GM11168 (cell line): ENCODE data around the gene WBP1L.
"Not testable (repeated sequence)": the region's sequence is repeated elsewhere in the genome, so short reads cannot be mapped to it uniquely, and the experiment has no call there.

ENCODE experiments used
- in situ Hi-C: fragments of 300-500 bp; cut with MboI; formaldehyde crosslinking; loops from one replicate; pipeline ENCODE4 v1.12.0; 2022; ENCODE audit warnings: low sequenced_read_pairs; ENCODE audit not compliant: unreplicated experiment

WBP1L gene

DNA sequence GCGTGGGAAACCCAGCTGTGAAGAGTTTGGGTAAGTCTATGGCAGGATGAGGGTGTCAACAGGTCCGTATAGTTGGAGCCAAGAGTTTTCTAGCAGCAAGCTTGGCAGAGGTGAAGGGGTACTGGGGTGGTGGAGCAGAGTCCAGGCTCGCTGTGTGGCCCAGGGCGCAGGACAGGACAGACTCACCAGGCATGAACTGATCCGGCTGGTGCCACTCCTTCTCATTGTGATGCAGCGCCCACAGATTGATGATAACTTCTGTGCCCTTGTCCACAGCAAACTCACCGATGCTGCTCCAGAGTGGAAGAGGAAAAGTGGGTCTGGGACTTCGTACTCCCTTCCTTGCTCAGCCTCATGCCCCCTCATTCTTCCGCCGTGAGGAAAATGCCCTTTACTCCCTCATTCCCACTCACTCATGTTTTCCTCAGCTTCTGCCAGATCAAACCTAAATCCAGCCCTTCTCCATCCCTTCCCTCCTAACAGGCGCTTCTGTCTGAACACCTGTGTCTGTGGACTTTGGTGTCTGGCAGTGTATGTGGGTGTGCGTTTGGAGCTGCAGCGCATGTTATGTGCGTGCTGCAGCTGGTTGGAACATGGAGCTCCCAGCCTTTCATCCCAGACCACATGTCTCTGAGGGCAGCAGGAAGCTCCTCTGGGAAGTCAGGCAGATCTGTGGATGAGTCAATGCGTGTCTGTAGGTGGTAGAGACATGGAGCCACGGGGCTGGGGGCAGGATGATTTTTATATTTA lies 87.7 kb downstream of the WBP1L start:
- in situ Hi-C loops = no loop called here

DNA sequence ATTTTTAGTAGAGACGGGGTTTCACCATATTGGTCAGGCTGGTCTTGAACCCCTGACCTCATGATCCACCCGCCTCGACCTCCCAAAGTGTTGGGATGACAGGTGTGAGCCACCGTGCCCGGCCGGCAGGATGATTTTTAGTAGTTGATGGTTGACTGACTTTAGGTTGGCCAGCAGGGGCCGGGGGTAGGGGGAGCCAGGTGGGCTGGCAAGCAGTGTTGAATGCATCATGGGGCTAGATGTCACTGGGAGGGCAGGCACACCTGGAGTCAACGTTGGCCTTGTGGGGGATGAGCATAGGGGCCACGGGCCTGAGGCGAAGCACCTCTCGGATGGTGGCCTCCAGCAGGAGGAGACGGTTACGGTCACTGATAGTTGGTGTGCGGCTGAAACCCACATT lies 88.5 kb downstream of the WBP1L start:
- in situ Hi-C loops = no loop called here

DNA sequence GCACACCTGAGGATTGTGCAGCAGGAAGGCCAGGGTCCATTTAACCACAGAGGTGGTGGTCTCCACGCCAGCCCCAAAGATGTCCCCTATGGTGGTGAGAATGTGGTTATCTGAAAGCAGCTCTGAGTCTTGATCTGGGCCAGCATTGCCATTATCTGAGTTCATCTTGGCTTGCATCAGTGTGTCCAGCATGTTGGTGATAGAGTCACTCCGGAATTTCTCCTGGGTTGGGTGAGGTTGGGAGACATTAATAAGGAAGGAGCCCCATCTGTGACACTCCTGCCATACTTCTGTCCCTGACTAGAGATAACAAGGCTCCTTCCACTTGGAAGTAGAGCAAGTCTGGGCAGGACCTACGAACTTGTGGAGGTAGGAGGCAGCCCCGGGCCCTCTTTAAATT lies 89.2 kb downstream of the WBP1L start:
- in situ Hi-C loops = no loop called here

DNA sequence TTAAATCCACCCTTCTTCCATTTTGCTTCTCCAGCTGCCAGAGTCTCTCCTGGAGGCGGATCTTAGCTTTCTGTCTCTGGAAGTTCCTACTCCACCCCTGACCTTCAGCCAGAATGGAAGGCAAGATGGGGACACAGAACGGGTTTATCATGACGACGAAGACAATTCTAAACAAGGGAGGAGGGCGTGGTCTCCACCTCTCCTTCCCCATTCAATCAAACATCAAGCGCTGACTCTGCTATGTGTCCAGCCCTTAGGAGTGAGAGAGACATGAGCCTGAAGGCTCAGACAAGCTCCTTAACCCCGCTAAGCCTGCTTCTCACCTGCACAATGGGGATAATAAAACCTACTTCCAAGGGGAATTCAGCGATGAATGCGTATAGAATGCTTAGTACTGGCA lies 90.4 kb downstream of the WBP1L start:
- in situ Hi-C loops = no loop called here

DNA sequence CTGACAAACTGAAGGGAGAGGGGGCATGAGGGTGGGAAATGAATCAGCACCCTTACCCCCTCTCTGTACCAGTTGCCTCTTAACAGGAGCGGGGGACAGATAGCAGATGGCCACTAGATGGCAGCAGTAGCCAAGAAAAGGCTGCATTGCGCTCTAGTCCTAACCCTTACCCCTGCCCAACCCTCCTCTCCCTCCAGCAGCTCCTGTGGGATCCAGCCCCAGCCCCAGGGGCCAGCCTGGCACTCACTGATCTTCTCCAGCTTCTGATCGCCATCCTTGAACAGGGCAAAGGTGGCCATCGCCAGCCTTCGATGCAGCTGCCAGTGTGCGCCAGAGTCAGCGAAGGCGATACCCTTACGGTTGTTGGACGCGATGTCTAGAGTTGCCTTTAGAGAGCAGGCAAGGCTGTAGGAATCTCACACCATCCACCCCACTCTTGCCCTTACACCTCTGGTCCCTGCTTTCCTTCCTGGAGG lies 91.3 kb downstream of the WBP1L start:
- in situ Hi-C loops = loop anchor here (5.0 kb wide), 1 partner anchor 62 kb away; no protein-coding TSS in a partner anchor

DNA sequence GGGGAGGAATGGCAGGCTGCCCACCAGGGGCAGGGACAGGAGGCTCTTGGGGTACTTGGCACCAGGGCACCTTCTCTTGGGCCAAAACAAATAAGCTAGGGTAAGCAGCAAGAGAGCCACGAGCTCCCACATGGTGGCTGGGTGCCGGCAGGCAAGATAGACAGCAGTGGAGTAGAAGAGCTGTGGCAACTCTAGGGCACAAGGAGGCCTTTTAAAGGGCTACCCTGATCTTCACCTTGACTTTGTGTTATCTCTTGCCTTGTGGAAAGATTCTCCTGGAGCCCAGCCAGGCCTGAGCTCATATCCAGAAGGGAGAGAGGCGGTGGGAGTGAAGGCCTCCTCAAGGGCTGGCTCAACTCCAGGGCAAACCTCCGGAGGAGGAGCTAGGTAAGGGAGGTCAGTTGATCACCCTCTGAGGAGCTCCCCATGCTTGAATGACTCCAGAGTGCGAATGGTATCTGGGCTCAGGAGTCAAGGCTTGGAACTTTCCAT lies 93.5 kb downstream of the WBP1L start, which contains the start of gene CYP17A1:
CYP17A1 (minus strand) TSS at position 184 of the 492 bp plus-strand sequence; CDS start at position 132, 52 bp downstream.
- in situ Hi-C loops = loop anchor here (5.0 kb wide), 1 partner anchor 60 kb away; no protein-coding TSS in a partner anchor

DNA sequence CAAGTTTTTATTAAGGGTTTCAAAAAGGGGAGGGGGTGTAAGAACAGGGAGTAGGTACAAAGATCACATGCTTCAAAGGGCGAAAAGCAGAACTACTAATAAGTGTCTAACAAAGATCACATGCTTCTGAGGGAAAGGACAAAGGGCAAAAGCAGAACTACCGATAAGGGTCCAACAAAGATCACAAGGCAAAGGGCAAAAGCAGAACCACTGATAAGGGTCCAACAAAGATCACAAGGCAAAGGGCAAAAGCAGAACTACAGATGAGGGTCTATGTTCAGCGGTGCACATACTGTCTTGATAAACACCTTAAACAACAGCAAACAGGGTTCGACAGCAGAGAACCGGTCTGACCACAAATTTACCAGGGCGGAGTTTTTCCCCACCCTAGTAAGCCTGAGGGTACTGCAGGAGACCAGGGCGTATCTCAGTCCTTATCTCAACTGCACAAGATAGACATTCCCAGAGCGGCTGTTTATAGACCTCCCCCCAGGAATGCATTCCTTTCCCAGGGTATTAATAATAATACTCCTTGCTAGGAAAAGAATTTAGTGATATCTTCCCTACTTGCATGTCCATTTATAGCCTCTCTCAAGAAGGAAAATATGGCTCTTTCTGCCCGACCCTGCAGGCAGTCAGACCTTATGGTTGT lies 94.7 kb downstream of the WBP1L start:
- in situ Hi-C loops = loop anchor here (5.0 kb wide), 1 partner anchor 59 kb away; no protein-coding TSS in a partner anchor

DNA sequence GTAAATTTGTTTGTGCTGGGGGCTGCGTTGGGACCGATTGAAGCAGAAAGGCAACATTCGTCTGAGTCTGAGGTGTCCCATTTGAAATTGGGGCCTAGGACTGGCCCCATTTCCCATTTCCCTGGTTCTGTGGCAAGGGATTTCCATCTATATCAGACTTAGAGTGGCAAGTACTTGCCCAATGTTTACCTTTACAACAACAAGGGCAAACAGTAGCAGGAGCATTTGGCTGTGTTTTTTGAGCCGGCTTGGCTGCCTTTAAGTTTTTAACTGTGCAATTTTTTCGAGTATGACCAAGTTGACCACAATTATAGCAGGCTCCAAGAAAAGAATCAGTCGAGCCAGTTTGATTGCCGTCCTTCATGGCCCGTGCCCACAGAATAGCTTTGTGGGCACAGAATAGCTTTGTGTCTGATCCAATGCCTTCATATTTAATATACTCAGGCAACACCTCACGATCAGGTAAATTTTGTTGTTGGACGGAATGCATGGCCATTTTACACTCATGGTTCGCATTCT lies 98.1 kb downstream of the WBP1L start:
- in situ Hi-C loops = no loop called here

DNA sequence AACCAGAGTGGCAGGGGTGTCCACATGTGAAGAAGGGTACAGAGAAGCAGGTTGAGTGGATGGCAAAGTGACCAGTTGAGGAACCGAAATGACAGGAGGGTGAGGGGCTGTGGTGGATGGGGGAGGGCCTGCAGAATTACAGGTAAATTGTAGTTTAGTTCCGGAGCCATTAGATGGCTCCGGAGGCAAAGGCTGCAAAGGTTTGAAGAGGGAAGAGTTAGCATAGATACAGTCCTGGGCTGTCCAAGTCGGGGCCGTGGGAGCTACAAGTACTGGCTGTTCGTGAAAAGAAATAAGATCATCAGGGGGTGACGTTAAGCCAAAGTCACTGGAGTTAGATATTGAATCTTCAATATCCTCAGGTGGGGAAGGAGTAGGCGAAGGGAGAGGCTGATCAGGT lies 99.4 kb downstream of the WBP1L start:
- in situ Hi-C loops = not testable (repeated sequence)

DNA sequence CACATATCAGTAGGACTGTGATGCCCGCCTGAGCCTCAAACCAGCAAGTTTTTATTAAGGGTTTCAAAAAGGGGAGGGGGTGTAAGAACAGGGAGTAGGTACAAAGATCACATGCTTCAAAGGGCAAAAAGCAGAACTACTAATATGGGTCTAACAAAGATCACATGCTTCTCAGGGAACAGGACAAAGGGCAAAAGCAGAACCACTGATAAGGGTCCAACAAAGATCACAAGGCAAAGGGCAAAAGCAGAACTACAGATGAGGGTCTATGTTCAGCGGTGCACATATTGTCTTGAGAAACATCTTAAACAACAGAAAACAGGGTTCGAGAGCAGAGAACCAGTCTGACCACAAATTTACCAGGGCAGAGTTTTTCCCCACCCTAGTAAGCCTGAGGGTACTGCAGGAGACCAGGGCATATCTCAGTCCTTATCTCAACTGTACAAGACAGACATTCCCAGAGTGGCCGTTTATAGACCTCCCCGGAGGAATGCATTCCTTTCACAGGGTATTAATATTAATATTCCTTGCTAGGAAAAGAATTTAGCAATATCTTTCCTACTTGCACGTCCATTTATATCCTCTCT lies 100.5 kb downstream of the WBP1L start:
- in situ Hi-C loops = not testable (repeated sequence)

DNA sequence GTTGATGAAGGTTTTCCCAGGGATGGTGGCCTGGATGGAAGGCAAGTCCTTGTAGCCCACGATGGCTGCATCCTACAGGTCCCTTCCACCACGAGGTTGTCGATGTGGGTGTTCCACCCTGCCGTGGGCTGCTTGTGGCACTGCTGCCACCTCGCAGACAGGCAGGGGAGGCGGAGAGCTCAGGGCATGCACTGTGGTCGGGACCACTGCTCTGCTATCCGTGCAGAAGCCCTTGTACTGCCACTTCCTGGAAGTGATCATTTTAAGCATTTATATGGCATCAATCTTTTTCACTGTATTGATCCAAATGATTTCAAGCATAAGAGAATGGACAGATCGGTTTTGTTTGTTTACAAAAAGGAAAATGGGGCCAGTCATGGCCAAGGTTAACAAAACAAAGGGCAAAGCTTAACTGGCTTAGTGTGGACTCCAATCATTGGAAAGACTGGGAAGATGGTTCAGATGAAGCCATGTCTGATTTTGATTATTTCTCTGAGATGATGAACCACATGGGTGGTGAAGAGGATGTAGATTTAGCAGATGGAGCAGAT lies 101.7 kb downstream of the WBP1L start:
- in situ Hi-C loops = no loop called here

DNA sequence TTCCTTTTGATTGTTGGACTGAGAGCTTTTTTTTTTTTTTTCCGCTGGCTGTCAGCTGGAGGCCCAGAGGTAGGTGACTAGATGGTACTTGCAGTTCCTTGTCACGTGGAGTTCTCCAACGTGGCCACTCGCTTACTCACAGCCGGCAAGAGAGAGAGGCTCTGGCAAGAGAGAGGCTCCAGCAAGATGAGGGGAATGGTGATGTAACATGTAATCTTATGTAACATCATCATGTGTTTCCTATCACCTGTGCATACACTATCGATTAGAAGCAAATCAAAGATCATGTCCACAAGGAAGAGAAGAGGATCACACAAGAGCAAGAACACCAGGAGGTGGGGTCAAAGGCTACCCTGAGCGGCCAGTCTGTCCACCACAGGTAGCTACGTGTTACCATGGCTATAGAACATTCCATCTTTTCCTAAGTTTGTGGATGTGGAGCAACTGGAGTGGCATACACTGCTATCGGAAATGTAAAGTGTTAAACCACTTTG lies 106.3 kb downstream of the WBP1L start:
- in situ Hi-C loops = no loop called here

DNA sequence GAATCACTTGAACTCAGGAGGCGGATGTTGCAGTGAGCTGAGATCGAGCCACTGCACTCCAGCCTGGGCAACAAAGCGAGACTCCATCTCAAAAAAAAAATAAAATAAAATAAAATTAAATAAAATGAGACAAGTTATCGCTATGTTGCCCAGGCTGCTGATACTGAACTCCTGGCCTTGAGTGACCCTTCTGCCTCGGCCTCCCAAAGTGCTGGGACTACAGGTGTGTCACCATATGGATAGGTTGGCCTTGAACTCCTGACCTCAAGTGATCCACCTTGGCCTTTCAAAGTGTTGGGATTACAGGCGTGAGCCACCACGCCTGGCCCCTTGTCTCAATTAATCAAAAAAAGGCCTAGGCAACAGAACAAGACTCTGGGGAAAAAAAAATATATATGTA lies 109.5 kb downstream of the WBP1L start:
- in situ Hi-C loops = not testable (repeated sequence)

DNA sequence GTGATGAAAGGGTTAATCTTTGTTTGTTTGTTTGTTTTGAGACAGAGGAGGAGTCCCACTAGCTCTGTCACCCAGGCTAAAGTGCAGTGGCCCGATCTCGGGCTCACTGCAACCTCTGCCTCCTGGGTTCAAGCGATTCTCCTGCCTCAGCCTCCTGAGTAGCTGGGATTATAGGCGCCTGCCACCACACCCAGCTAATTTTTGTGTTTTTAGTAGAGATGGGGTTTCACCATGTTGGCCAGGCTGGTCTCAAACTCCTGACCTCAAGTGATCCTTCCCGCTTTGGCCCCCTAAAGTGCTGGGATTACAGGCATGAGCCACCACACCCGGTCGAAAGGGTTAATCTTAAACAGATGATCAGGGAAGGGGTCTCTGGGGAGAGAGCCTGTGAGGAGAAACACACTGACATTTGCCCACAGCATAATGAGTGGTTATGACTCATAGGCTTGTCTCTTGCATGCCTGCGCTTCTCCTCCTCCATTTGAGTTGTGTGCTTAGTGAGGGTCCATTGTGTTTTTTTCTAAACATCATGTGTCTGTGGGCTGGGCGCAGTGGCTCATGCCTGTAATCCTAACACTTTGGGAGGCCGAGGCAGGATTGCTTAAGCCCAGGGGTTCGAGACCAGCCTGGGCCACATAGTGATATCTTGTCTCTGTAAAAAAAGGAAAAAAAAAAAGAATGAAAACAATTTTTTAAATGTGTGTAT lies 112.1 kb downstream of the WBP1L start:
- in situ Hi-C loops = not testable (repeated sequence)

DNA sequence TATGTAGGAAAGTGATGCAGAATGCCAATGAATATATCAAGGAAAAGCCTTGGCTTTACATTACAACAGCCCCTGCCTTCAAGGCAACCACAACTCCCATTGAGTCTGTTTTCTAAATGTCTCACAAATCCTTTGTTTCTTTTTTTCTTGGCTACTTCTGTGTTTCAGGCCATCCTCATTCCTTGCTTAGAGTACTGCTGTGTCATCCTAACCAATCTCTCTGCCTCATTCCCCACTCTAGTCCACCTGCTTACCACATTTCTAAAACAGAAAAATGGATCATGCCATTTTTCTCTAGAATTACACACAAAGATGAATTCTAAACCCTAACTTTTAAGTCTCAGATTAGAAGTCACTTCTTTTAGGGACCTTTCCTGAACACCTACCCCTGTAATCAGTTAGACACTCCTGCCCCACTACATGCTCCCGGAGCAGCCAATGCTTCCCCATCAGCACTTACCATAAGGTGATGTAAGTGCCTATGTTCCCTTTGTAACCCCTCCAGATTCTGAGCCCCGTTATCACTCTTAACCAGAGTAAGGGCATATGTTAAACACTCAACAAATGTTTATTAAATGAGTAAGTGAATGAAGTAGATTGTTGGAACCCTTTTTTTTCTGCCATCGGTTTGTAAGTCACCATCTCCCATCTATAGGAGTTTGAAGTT lies 113.1 kb downstream of the WBP1L start:
- in situ Hi-C loops = no loop called here

DNA sequence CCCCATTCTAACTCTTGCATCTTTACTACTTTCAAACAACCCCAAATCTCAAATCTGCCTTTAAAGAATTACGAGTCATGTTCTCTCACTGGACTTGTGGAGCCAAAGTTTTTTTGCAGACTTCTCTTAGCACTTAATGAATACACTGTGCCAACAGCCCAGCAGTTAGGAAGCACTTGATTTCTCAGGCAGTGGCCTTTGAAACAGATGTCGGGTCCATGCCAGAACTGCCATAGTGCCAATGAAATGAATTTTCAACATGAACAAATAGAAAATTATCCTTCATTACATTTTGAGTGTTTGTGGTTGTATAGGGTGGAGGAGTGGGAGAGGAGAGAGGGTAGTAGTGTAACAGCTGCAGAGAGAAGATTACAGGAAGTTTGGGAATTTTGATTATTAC lies 116.2 kb downstream of the WBP1L start:
- in situ Hi-C loops = no loop called here

DNA sequence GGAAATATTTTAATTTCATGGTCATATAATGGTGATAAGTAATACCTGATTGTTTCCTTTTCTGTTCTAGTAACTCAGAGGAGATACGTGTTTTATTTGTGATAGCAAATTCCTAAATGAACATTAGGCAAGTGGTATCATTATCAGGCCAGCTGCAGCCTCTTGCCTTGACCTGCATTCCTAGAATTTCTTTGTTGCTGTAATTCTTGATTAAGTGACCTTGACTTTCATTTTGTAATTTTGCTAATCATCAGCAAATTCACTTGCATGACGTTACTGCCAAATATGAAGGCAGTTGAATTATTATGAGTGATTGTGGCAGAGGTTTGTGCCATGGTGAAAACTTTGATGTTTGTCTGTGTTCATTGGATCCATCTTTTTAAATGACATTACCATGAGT lies 119.9 kb downstream of the WBP1L start:
- in situ Hi-C loops = no loop called here

DNA sequence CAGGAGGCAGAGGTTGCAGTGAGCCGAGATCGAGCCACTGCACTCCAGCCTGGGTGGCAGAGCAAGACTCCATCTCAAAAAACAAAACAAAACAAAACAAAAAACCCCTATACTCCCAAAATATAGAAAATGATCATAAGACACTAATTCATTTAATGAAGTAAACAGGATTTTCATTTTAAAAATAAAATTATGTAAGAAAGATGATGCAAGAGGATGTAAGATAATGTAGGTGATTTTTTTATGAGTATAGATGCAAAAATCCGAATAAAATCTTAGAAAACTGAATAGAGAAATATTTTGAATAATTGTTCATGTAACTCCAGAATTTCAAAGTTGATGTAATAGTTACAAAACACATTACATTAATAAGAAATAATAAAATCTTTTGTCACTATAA lies 121.9 kb downstream of the WBP1L start:
- in situ Hi-C loops = no loop called here
